ENCODE measurements around the gene CACNA1C.

CACNA1C gene

DNA sequence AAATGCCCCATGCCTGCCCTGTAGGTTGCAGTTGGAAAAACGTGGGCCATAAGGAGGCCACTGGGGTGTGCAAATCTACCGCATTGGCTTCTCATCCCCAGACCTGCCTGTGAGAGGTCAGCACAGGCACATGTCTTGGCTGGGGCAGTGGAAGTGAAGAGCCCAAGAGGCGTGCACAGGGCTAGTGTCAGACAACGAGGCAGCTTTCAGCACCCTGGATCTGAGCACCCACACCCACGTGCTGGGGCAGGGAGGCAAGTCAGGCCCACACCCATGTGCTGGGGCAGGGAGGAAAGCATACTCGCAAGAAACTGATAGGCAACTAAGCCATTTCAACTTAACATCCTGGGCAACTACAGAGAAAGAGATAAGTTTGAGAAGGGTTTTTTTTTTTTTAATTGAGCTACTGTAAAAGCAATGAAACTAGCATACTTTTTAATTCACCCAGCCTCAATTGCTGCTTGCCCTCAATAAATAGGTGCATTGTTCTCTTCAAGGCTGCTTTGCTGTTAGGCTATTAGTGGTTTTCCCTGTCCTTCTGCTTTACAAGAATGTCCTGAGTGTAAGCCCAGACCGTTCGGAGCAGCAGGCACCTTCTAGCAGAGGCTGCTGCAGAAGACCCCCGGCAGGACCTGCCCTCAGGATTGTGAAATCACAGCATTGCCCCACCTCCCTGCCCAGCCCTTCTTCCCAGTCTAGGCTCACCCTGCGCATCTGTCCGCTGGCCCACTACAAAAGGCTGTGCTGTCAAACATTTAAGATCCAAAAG, 386.7 kb downstream of the CACNA1C start:
- no peaks in the 10 kb centered on the region for H4K20me1 ChIP-seq (ENCODE audit: insufficient read depth)
- no peaks in the 10 kb centered on the region for H3K27me3 ChIP-seq (ENCODE audit: insufficient read depth, low read depth)
- no peak overlapping the region for H3K4me3 ChIP-seq (IDR thresholded peaks at IDR 0.05; ENCODE audit: insufficient read depth, low read depth, low read length)
- no peaks in the 10 kb centered on the region for H3K36me3 ChIP-seq (ENCODE audit: insufficient read depth)
- no peak overlapping the region for H3K4me2 ChIP-seq
- no peaks in the 10 kb centered on the region for H3K79me2 ChIP-seq (ENCODE audit: insufficient read depth, low read depth)
- H2AFZ ChIP-seq (ENCODE audit: low read depth), result no peak overlapping the region
- H3K9ac ChIP-seq, result no peak overlapping the region
- TF ChIP-seq, protein P1, sequence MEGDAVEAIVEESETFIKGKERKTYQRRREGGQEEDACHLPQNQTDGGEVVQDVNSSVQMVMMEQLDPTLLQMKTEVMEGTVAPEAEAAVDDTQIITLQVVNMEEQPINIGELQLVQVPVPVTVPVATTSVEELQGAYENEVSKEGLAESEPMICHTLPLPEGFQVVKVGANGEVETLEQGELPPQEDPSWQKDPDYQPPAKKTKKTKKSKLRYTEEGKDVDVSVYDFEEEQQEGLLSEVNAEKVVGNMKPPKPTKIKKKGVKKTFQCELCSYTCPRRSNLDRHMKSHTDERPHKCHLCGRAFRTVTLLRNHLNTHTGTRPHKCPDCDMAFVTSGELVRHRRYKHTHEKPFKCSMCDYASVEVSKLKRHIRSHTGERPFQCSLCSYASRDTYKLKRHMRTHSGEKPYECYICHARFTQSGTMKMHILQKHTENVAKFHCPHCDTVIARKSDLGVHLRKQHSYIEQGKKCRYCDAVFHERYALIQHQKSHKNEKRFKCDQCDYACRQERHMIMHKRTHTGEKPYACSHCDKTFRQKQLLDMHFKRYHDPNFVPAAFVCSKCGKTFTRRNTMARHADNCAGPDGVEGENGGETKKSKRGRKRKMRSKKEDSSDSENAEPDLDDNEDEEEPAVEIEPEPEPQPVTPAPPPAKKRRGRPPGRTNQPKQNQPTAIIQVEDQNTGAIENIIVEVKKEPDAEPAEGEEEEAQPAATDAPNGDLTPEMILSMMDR (conservative IDR thresholded peaks at IDR 0.05; ENCODE audit: low read depth, low read length), result no peak
- no peak overlapping the region for H3K27ac ChIP-seq
- H3K4me1 ChIP-seq (ENCODE audit: low read depth, poor library complexity, severe bottlenecking), result no peaks in the 10 kb centered on the region

DNA sequence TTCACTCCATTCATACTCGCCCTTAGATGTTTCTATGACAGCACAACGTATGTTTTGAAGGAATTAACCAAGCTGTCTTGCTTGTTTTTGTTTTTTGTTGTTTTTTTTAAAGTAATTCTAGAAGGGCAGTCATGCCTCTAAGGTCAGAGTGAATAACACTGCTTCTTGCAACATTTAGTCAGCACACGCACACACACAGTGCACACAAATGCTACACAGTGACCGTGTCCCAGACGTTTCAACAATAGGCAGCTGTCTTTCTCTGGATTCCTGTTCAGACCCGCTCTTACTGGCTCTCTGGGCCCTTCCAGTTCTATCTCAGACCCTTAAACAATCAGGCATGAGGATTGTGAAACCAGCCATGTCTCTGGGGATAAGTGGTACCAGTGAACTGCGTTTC, 391.0 kb downstream of the CACNA1C start:
- H3K27ac ChIP-seq, result no peak overlapping the region
- no peaks in the 10 kb centered on the region for H3K79me2 ChIP-seq (ENCODE audit: insufficient read depth, low read depth)
- no peaks in the 10 kb centered on the region for H3K36me3 ChIP-seq (ENCODE audit: insufficient read depth)
- TF ChIP-seq, protein P1 (conservative IDR thresholded peaks at IDR 0.05; ENCODE audit: low read depth, low read length), result no peak
- H3K4me1 ChIP-seq (ENCODE audit: low read depth, poor library complexity, severe bottlenecking), result no peaks in the 10 kb centered on the region
- no peaks in the 10 kb centered on the region for H4K20me1 ChIP-seq (ENCODE audit: insufficient read depth)
- no peak overlapping the region for H3K4me2 ChIP-seq
- no peak overlapping the region for H2AFZ ChIP-seq (ENCODE audit: low read depth)
- no peak overlapping the region for H3K9ac ChIP-seq
- H3K4me3 ChIP-seq (IDR thresholded peaks at IDR 0.05; ENCODE audit: insufficient read depth, low read depth, low read length), result no peak overlapping the region
- no peaks in the 10 kb centered on the region for H3K27me3 ChIP-seq (ENCODE audit: insufficient read depth, low read depth)

DNA sequence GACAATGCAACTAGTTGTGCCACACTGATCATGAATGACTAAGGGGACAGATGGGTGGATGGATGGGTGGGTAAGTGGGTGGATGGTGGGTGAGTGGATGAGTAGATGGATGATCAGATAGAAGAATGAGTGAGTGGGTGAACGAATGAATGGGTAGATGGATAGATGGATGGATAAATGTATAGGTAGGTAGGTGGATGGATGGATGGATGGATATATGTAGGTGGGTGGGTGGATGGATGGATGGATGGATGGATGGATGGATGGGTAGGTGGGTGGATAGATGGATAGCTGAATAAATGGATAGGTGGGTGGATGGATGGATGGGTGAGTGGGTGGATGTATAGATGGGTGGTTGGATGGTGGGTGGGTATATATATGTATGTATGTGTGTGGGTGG, 393.2 kb downstream of the CACNA1C start:
- TF ChIP-seq, protein P1 (conservative IDR thresholded peaks at IDR 0.05; ENCODE audit: low read depth, low read length), result no peak
- H3K36me3 ChIP-seq (ENCODE audit: insufficient read depth), result no peaks in the 10 kb centered on the region
- no peak overlapping the region for H3K27ac ChIP-seq
- H4K20me1 ChIP-seq (ENCODE audit: insufficient read depth), result no peaks in the 10 kb centered on the region
- no peak overlapping the region for H3K9ac ChIP-seq
- no peaks in the 10 kb centered on the region for H3K27me3 ChIP-seq (ENCODE audit: insufficient read depth, low read depth)
- H3K79me2 ChIP-seq (ENCODE audit: insufficient read depth, low read depth), result no peaks in the 10 kb centered on the region
- no peaks in the 10 kb centered on the region for H3K4me1 ChIP-seq (ENCODE audit: low read depth, poor library complexity, severe bottlenecking)
- no peak overlapping the region for H3K4me2 ChIP-seq
- no peak overlapping the region for H3K4me3 ChIP-seq (IDR thresholded peaks at IDR 0.05; ENCODE audit: insufficient read depth, low read depth, low read length)
- H2AFZ ChIP-seq (ENCODE audit: low read depth), result no peak overlapping the region

DNA sequence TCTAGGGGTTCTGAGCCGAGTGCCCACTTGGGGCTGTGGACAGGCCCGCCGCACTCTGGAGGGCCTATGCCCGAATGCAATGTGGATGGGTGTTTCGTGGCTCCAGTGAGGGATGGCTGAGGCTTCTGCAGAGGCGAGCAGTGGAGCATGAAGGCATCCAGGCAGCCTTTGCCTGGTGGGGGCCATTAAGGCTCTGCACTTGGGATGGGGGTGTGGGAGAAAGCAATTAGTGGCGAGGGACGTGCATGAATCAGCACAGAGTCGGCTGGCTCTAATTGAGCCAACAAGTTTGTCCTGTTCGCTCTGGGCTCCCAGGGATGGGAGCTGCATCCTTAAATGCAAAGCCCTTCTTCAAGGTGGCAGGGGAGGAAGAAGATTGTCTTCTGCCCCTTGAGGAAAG, 395.1 kb downstream of the CACNA1C start:
- Histone ChIP-seq H4K20me1 (ENCODE audit: insufficient read depth) (no peaks in the 10 kb centered on the region), H3K4me3 (IDR thresholded peaks at IDR 0.05; ENCODE audit: insufficient read depth, low read depth, low read length) (no peak overlapping the region), H3K4me2 (no peak overlapping the region), H2AFZ (ENCODE audit: low read depth) (no peak overlapping the region), H3K79me2 (ENCODE audit: insufficient read depth, low read depth) (no peaks in the 10 kb centered on the region), H3K36me3 (ENCODE audit: insufficient read depth) (no peaks in the 10 kb centered on the region), H3K27me3 (ENCODE audit: insufficient read depth, low read depth) (no peaks in the 10 kb centered on the region), H3K9ac (no peak overlapping the region), H3K27ac (no peak overlapping the region), H3K4me1 (ENCODE audit: low read depth, poor library complexity, severe bottlenecking) (no peaks in the 10 kb centered on the region)
- TF ChIP-seq, protein P1 (conservative IDR thresholded peaks at IDR 0.05; ENCODE audit: low read depth, low read length), result no peak
